Hematopoietic multipotent progenitor cell (in vitro differentiated cells): ENCODE results near the gene TP53RK. TPM values are rescaled to one million over a fixed set of nuclear protein-coding genes. Genes with fewer than 3 reads are reported as not detected.
"Not testable (repeated sequence)": the region's sequence is repeated elsewhere in the genome, so short reads cannot be mapped to it uniquely, and the experiment has no call there.

Source experiments
- DNase-seq, 3 donors: peaks; one replicate each; pipeline ENCODE4 v3.0.0-alpha.2; 2011 to 2015; ENCODE audit warnings: low read depth in 2 of 3, low spot score in 2 of 3
- total RNA-seq: library from RNA; depleted of rRNA; stranded (reverse); fragments of >200 nt; gene quantifications from one replicate; pipeline ENCODE4 v1.2.3, GENCODE V29; 2012

The TP53RK gene
- total RNA-seq, 1 donor, result 16.7 TPM

DNA sequence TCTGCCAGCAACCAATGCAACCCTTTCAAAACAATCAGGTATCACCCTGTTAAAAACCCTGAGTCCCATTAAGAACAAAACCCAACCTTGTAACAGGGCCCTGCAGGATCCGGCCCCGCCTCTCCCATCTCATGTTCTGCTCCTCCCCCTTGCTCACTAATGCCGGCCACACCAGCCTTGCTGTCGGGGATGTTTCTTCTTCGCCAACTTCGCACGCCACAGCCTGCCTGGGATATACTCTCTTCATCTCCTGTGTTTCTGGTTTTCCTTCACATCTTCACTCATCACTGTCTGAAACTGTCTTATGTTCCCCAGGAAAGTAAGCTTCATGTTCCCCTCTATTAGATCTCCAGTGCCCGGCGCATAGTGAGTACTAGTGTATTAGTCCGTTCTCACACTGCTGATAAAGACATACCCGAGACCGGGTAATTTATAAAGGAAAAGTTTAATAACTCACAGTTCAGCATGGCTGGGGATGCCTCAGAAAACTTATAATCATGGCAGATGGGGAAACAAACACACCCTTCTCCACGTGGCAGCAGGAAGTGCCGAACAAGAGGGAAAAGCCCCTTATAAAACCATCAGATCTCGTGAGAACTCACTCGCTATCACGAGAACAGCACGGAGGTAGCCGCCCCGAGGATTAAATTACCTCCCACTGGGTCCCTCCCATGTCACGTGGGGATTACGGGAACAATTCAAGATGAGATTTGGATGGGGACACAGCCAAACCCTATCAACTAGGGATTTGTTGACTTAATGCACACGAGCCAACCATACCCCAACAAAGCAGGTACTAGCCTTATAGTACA is 5.1 kb downstream of the TP53RK start:
- DNase-seq, result no peak

DNA sequence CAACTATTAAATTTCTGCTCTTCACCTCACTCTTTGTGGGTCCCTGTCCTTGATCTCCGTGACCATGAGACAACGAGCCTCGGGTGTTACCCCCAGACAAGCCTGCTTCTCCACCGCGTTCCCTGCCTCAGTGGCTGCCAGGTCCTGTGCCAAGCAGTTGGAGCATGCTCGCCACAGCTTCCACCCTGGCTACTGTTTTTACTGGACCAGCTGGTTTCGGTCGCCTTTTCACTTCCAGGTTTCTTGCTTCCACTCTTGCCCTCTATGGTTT is 5.6 kb downstream of the TP53RK start:
- no peak for DNase-seq

DNA sequence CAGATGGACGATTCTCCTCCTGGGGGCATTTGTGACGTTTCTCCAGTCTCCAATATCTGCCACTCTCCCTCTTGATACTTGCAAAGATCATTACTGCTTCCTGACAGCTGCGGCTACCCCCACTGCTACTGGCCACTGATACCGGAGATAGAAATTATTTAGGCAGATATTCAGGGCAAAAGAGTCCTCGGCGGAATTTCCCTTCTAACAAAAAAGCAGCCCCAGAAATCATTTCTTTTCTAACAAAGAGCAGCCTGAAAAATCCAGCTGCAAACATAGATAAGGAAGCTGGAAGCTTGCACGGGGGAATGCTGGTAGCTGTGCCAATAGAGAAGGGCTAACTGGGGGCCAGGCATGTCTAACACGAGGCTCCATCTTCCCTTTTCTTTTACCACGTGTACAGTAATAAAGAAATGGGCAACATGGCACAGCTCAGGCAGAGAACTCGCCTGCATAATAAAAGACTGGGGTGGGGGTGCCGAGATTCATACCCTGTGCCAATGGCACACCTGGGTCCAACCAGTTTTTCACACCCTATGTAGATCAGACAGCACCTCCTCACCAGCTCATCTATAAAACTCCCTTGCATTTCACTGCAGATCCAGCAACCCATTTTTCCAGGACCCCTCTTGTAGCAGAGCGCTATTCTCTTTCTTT is 6.1 kb downstream of the TP53RK start:
- DNase-seq, result peak in 2 of 3 donors; percentile 57 to 65

DNA sequence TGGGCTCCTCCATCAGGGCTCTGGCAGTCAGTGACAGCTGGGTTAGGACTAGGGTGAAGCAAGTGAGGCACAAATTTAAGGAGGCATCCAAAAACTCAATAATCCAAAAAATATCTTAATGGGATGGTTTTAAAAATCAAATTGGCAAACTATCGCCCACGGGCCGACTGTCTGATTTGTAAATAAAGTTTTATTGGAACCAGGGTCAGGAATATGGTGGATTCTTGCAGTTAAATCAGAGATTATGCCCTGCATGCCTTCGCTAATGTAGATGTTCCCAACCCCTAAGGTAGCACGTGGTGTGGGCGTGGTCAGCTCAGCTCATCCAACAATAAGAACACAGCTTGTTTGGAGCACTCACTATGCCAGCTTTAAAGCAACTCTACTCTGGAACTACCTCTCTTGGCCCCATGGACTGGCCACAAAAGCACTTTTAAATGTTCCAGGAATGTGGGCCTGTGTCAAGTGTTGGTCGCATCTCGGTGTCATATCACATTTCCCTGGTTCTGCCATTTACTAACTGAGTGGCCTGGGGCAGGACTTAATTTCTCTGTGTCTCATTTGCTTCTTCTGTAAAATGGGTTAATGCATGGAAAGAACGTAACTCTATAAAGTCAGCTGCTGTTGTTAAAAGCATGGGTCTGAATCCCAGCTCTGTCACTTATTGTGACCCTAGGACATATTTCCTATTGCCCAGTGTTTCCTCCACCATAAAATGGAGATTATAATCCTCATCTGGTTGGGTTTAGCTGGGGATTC is 7.0 kb downstream of the TP53RK start:
- DNase-seq, result no peak

DNA sequence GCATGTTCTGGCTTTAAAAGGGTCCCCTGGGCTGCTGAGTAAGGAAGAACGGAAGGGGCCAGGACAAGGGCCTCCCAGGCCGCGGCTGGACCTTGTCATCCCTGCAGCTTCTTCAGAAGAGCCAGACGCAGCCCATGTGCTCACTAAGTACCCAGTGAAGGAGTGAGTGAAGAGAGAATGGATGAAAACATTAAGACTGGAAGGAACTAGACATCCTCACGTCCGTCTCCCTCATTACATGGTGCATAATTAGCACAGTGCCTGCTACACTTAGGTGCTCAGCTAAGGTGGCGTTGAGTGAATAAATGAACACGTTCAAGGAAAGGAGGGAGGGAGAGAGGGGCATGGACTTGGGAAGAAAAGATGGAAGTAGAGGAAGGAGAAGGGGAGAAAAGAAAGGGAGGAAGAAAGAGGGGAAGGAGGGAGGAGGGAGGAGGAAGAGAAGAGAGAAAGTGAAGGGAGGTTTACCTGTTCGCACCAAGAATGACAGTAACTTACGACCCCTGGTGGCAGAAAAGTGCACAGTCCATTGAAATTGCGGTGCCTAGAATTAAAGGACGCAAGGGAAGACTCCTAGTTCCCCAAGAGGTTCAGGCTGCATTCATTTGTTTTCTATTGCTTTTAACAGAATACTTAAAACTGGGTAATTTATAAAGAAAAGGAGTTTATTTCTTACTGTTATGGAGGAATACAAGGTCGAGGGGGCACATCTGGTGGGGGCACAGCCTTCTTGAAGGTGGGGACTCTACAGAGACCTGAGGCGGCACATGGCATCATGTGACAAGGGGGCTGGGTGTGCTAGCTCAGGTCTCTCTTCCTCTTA is 8.0 kb downstream of the TP53RK start:
- peak; percentile 41 to 84 (median 61) for DNase-seq

DNA sequence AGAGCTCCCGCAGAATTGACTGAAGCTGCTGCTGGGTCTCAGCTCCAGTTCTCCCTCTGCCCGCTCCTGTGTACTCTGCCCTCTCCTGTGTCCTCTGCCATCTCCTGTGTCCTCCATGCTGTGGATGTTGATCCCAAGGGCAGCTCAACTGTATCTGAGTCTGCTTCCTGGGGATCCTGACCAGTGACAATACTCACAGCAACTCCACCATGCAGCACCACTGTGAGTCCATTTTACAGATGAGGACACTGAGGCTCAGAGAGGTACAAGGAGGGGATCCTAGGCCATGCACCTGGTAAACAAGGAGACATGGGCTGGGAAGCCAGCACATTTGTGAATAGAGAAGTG is 8.6 kb downstream of the TP53RK start:
- no peak for DNase-seq

DNA sequence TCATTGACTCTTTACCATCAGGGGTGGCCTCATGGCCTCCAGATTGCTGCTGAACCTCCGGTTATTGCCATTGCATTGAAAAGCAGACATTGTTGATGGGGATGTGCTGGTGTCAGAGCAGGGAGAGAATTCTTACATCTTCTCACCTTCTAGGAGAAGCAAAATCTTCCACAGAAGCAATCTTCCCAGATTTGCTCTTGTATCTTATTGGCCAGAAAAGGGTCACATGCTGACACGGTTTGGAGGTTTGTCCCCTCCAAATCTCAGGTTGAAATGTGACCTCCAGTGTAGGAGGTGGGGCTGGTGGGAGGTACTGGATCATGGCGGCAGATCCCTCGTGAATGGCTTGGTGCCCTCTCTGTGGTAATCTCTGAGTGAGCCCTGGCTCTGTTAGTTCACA is 10.7 kb downstream of the TP53RK start:
- DNase-seq, result no peak

DNA sequence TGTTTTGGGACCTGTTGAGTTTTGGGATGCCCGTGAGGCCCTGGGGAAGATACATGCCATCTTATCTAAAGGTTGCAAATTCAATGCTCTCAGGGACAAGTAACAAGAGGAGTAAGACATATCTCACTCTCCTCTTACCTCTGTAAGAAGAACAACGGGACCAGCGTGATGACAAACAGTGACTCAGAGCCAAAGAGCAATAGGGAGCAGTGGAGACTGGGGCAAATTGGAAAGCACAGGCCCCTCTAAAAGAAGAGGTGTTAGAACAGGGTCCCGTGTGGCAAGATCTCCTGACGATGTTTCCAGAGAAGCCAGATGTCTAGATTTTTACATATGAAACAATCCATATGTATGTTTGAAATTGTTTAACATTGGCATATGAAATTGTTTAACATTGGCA is 11.6 kb downstream of the TP53RK start:
- no peak for DNase-seq

DNA sequence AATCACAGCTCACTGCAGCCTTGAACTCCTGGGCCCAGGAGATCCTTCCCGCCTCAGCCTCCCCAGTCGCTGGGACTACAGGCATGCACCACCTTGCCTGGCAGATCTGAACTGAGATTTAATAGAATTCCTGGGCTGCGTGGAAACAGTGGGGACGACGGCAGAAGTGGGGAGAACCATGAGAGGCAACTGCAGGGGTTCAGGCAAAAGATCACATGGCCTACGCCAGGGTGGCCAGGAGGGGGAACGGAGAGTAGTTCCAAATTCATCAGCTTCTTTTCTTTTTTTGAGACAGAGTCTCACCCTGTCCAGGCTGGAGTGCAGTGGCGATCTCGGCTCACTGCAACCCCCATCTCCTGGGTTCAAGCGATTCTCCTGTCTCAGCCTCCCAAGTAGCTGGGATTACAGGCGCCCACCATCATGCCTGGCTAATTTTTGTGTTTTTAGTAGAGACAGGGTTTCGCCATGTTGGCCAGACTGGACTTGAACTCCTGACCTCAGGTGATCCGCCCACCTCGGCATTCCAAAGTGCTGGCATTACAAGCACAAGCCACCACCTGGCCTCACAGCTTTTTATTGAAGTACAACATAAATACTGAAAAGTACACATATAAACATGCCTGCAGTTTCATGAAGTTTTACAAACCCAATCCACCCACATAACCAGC is 12.5 kb downstream of the TP53RK start:
- not testable (repeated sequence) for DNase-seq

DNA sequence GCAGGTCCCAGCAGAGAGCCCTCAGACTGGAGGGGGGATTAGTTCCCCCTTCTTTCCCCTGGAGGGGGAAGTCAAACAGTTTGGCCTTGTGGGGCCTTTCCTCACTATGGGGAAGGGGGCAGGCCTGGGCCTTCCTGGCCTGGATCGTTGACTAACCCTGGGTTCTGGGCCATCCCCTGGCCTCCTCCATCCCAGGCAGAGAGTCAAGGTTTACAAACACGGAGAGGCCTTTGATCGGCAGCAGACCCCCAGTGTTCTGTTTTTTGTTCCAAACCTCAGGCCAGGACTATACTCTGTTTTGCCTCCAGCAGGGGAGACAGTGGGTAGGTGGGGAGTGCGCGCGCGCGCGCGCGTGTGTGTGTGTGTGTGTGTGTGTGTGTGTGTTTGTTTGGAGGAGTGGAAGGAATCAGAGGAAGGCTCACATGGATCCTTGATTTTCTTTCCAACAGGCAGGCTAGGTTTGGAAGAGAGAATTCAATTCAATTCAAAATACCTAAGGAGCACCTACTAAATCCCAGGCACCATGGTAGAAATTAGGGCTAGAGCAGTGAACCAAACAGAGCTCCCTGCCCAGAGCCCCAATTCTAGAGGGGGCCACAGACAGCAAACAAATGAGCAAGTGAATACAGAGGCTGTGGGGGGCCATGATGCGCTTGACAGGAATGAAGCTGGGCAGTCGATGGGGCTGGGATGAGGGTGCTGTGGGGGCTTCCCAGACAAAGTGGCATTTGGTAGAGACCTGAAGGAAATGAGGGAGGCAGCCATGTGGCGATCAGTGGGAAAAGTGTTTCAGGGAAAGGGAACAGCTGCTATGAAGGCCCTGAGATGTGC is 14.8 kb downstream of the TP53RK start:
- no peak for DNase-seq

DNA sequence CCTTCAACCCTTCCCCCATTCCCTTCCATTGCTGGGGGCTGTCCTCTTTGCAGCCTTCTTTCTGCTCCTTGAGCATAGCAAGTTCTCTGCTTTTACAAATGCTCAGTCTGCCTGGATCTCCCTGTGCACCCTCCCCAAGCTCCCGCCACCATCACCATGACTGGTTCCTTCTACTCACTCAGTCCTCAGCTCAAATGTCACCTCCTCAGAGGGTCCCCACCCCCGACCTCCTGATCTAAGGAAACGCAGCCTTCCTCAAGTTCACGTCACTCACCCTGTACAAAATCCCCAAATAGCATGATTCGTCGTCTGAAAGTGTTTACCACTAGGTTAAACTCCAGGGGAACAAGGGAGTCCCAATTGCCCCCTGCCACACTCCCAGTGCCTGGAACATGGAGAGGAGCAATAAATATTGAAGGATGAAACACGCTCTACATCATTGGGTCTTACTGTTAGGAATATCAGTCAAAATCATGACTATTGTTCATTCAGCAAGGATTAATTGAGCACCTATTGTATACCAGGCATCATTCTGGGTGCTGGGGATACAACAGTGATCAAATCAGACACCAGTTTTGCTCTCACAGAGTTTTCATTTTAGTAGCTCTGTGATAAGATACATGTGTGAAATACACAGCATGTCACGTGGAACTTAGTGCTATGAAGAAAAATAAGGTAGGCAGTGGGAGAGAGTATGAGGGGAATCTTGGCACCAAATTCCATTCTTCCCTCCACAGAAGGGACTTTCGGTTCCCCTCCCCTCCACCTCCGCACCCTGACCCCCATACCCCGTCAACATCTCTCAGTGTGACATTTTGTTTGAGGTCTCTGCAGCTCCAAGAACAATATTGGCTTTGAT is 15.6 kb downstream of the TP53RK start:
- DNase-seq, result no peak

DNA sequence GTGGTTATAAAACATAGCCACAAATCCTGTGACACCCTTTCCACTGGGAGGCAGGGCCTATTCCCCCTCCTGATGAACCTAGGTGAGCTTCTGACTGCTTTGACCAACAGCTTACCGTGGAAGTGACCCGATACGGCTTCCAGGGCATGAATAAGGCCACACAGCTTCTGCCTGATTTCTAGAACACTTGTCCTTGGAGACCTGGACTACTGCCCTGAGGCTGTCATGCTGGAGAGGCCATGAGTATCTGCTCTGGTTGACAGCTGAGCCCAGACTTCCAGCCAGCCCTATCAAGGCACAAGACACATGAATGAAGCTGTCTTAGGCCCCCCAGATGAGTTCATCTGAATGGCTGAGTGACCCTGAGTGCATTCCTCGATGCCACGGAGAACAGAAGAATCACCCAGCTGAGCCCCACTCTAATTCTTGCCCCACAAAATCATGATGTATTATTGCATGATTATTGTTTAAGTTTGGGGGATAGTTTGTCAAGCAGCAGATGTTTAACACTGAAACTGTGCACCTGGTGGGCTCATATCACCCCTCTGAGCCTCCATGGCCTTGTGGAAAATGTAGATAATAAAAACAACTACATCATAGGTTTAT is 16.6 kb downstream of the TP53RK start:
- no peak for DNase-seq

DNA sequence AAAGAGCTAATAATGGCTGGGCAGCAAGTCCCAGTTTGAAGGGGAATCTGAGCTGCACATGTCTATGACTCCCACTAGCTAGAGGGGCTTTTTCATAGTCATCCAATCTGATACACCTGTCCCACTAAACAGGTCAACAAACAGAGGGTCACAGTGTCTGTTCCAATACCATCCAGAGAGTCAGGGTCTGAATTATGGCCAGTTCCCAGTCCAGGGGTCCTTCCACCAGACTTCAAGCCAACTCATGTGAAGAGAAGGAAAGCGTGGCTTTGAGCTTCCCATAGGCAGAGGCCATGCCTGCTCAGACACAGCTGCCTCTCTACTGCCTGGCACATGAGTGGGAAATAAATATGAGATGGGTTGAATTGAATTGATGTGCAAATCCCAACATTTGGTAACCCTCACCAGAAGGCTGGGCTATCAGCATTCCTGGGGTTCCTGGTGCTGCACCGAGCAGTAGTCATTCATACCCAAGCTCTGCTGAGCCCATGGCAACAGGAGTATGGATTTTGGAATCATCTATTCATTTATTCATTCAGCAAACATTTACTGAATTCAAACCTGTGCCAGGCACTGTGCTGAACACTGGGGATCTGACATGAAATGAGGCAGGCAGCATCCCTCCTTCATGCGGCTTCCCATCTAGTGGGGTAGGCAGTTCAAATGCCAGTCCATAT is 17.2 kb downstream of the TP53RK start:
- no peak for DNase-seq

DNA sequence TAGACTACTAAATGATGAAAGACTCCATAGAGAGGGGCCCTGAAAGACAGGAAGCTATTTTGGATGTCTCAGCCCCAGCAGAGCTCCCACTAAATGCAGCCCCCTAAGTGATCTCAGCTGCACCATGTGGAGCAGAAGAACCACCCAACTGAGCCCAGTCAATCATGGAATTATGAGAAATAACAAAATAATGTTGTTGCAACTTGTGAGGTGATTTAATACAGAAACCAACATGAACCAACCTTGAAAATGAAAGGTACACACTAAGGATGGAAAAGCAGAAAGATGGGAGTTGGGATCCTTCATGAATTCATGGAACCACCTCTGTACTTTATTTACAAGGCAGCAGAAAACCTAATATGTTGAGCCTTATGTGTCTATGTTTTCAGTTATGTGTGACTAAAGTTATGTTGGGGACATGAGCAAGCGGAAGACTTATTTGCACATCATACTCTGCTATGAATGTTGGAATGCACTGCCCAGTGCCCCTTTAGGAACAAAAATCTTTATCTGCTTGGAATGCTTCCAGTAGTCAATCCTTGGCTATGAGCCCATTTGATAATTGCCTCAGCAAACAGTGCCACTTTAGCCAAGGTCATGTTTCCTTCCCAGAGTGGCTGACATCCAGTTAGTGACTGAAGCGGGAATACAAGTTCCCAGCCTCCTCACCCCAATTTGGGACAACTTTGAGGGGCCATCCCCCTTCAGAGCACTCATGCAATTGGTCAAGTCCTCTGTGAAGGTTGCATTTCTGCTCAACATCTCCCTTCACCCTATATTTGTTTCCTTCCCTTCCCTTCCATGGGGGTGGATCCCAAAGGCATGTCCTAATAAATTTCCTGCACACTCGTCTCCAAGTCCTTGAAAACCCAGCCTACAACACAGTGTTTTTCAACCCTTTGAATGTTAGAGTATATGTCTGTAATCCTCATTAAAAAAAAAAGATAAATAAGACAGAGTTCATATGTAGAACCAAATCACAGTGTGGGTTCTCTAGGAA is 18.4 kb downstream of the TP53RK start:
- DNase-seq, result no peak

DNA sequence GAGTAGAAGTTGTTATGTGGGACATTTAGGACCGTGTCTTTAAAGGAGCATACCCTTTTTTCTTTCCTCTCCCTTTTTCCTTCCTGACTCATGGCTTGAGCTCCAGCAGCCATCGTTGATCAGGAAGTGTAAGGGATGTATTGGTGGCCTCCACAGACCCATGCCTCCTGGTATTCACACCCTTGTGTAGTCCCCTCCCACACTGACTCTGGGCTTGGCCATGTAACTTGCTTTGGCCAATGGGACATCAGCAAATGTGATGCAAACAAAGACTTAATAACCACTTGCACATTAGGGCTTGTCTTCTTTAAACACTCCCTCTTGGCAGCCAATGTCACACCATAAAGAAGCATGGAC is 19.0 kb downstream of the TP53RK start:
- DNase-seq, result no peak

DNA sequence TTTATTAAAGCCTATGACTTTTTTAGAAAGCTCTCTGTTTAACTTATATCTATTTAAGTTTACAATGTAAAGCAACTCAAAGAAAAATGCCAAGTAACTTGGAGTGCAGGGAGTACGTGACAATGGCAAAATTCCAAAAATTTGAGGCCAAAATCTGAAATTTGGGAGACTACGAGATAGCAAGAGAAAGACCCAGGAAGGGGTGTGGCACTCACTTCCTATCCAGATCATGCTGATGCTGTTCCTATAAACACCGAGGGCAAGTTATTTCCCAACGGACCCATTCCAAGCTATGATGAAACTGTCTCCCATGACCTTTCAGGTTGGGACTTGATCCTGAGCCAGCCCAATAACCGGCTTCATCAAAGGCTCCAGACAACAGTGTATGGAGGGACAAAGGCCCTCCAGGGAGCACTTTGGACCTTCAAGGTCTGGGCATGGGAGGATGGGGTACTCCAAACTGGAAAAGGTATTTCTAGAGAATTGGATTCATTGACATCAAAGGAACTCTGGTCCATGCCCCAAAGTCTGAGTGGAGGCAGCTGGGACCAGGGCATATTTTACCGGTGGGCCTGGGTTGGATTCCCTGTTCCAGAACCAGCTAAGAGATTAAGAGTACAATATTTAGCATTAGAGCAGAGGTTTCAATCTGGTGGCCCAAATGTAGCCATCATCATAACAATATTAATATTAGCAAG is 22.3 kb downstream of the TP53RK start:
- no peak for DNase-seq
